ENCODE data around the gene DAAM2. TPM values are rescaled to one million over a fixed set of nuclear protein-coding genes. Genes with fewer than 3 reads are reported as not detected.

The DAAM2 gene
- total and polyA plus RNA-seq, 2 donors (not counting 3 experiments of a cell fraction or from before 2014, with no cell fraction given): 0.42 to 0.44 TPM

DNA sequence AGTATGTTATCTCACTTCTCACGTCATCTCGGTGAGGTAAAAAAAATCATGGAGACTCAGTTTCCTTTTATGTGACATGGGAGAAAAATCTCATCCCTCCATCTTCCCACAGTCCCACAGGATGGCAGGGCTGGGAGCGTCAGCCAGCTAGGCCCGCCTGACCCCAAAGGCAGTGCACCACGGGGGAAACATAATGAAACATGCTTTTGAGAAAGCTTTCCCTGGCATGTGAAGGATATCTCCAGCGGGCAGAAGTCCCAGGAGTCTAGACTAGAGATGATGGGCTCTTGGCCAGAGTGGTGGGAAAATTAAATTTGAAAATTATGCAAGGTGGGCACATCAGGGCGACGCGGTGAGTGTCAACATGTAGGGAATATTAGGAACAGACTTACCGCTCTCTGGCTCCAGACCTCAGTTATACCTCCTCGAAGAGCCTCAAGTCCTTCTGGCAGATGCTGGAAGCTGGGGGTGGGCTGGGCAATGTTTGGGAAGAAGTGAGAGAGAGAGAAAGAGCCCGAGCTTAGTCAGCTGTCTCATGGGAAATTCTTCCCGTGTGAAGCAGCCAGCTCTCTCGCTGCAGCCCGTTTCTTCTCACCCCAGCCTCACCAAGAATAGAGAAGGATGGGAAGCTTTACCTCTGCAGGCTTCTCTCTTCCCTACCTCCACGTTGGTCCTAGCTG is 89.8 kb downstream of the DAAM2 start:
- Histone ChIP-seq H4K20me1 (replicated peaks; ENCODE audit: control insufficient read depth, extremely low read depth, insufficient read depth, low read length) (no peaks in the 10 kb centered on the region), H3K9me3 (replicated peaks; ENCODE audit: control insufficient read depth, insufficient read depth, low read length) (no peaks in the 10 kb centered on the region), H3K9ac (replicated peaks; ENCODE audit: extremely low read depth, insufficient read depth, low read length) (no peak overlapping the region), H3K27me3 (ENCODE audit: control insufficient read depth in 2 of 2, insufficient read depth in 2 of 2, low read length in 2 of 2) (peaks cover 0 to under 1% of the 10 kb centered on the region in 2 experiments), H3K9me1 (replicated peaks; ENCODE audit: control insufficient read depth, extremely low read depth, insufficient read depth, low read length) (no peaks in the 10 kb centered on the region), H3K4me3 (replicated peaks in 1 of 3; ENCODE audit: insufficient read depth in 1 of 3, low read depth in 1 of 3, low read length in 3 of 3) (no peak overlapping the region), H3K79me2 (ENCODE audit: control insufficient read depth, insufficient read depth, low read length) (no peaks in the 10 kb centered on the region), H3K36me3 (ENCODE audit: control insufficient read depth in 2 of 2, extremely low read depth in 1 of 2, insufficient read depth in 2 of 2, low read length in 2 of 2) (no peaks in the 10 kb centered on the region), H3K4me2 (ENCODE audit: insufficient read depth, low read length) (no peak overlapping the region), H3K27ac (ENCODE audit: insufficient read depth, low read depth, low read length) (no peak overlapping the region), H2AFZ (ENCODE audit: low read depth, low read length) (peak overlapping the region; percentile 61), H3K4me1 (ENCODE audit: control insufficient read depth, extremely low read depth, insufficient read depth, low read length) (peaks cover 16% of the 10 kb centered on the region)
- CTCF ChIA-PET: interaction anchor here (1.0 to 4.7 kb wide), 4 partner anchors 9 to 17 kb away, joined by 3 to 47 read pairs (median 4); no protein-coding TSS in a partner anchor
- no peak for TF ChIP-seq JUN (IDR thresholded peaks at IDR 0.05; ENCODE audit: borderline replicate concordance, insufficient read depth, insufficient read length, low read depth)
- TF ChIP-seq FOS (IDR thresholded peaks at IDR 0.05; ENCODE audit: borderline replicate concordance, insufficient read depth, low read length): no peak
- TF ChIP-seq POLR2AphosphoS5 (IDR thresholded peaks at IDR 0.05; ENCODE audit: insufficient read depth, low read depth, low read length): no peak
- TF ChIP-seq, protein P1, sequence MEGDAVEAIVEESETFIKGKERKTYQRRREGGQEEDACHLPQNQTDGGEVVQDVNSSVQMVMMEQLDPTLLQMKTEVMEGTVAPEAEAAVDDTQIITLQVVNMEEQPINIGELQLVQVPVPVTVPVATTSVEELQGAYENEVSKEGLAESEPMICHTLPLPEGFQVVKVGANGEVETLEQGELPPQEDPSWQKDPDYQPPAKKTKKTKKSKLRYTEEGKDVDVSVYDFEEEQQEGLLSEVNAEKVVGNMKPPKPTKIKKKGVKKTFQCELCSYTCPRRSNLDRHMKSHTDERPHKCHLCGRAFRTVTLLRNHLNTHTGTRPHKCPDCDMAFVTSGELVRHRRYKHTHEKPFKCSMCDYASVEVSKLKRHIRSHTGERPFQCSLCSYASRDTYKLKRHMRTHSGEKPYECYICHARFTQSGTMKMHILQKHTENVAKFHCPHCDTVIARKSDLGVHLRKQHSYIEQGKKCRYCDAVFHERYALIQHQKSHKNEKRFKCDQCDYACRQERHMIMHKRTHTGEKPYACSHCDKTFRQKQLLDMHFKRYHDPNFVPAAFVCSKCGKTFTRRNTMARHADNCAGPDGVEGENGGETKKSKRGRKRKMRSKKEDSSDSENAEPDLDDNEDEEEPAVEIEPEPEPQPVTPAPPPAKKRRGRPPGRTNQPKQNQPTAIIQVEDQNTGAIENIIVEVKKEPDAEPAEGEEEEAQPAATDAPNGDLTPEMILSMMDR (IDR thresholded peaks at IDR 0.05; ENCODE audit: extremely low read depth in 1 of 2, insufficient read depth in 1 of 2, low read depth in 1 of 2, low read length in 2 of 2): no peak
- no peak for TF ChIP-seq MYC (IDR thresholded peaks at IDR 0.05; ENCODE audit: low read depth, low read length)
- no peak for TF ChIP-seq POLR2A (IDR thresholded peaks at IDR 0.05; ENCODE audit: low read depth, low read length)
- TF ChIP-seq EZH2 (IDR thresholded peaks at IDR 0.05; ENCODE audit: borderline replicate concordance, low read depth, low read length, severe bottlenecking): no peak
- TF ChIP-seq MAX (IDR thresholded peaks at IDR 0.05; ENCODE audit: insufficient read depth, insufficient read length): no peak
- no peak for TF ChIP-seq GATA2 (IDR thresholded peaks at IDR 0.05; ENCODE audit: insufficient read depth, insufficient read length, low read depth, low read length)
- intact Hi-C loops (cut with micrococcal nuclease): loop anchor here (10.0 kb wide), 2 partner anchors 157 to 1113 kb away; partner anchors contain the start of gene KIF6
- POLR2A ChIA-PET: no interaction called here
- DNase-seq (ENCODE audit: low read depth, low spot score): peak; percentile 8
- no peak for FAIRE-seq
- no TSS peak for BruUV-seq (replicated peaks)
- dilution Hi-C loops (cut with MboI; ENCODE audit: extremely low pct_ligation_motif_present, low sequenced_read_pairs): no loop called here
